Urothelium cell line (cell line): ENCODE results near the gene ZNF215.
"Not testable (repeated sequence)": the region's sequence is repeated elsewhere in the genome, so short reads cannot be mapped to it uniquely, and the experiment has no call there.

Experiments
- DNase-seq: peaks from one replicate; pipeline ENCODE4 v3.0.0; 2011; ENCODE audit warnings: low spot score, mixed read lengths
- FAIRE-seq: peaks from 2 replicates; lab custom pipeline; 2011; peaks lifted over from hg19 to GRCh38; lab: Jason Lieb, UNC

ZNF215 gene

DNA sequence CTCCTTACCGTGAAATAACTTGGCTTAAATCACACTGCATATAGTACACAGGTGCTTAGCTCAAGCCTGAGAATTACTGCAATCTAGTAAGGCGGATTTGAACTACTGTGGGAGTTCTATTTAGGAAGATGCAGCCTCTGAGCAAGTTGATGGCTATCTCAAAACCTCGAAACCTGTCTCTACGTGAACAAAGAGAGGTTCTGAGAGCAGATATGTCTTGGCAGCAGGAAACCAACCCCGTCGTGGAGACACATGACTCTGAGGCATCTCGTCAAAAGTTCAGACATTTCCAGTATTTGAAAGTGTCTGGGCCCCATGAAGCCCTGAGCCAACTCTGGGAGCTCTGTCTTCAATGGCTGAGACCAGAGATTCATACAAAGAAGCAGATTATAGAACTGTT is 5.9 kb downstream of the ZNF215 start:
- DNase-seq: no peak
- FAIRE-seq: no peak

DNA sequence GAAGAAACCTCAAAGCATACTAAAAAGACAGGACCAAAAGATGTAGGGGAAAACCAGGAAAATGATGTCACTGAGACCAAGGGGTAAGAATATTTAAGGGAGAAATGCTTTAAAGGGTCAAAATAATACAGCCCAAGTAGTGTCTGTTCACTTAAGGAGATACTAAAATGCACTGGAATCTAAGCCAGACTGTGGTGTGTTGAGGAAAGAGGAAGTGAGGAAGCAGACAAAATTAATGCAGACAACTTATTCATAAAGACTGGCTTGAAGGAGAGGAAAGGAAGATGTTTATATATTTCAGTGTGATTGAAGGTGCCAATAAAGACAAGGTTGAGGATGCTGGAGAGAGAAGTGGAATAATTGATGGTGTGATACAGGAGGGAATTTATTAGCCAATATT is 15.7 kb downstream of the ZNF215 start:
- no peak for DNase-seq
- no peak for FAIRE-seq

DNA sequence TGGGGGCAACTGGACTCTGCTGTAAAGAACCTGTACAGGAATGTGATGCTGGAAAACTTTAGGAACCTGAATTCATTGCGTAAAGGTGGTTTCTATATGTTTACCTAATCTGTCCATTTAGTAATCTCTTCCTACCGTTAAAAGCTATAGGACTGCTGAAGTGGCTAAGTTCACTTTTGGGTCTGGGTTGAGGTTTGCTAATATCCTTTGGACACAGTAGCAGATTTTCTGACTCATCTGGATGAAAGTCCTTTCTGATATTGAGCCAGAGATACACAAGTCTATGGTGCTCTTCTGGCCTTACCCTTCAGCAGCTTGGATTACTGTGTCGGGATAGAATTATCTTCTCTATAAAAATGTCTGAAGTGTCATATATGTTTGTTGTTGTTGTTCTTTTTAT is 16.9 kb downstream of the ZNF215 start:
- FAIRE-seq (no peak), DNase-seq (no peak)

DNA sequence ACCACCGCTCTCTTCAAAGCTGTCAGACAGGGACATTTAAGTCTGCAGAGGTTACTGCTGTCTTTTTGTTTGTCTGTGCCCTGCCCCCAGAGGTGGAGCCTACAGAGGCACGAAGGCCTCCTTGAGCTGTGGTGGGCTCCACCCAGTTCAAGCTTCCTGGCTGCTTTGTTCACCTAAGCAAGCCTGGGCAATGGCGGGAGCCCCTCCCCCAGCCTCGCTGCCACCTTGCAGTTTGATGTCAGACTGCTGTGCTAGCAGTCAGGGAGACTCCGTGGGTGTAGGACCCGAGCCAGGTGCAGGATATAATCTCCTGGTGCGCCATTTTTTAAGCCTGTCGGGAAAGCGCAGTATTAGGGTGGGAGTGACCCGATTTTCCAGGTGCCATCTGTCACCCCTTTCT is 28.0 kb downstream of the ZNF215 start:
- not testable (repeated sequence) for FAIRE-seq, DNase-seq

DNA sequence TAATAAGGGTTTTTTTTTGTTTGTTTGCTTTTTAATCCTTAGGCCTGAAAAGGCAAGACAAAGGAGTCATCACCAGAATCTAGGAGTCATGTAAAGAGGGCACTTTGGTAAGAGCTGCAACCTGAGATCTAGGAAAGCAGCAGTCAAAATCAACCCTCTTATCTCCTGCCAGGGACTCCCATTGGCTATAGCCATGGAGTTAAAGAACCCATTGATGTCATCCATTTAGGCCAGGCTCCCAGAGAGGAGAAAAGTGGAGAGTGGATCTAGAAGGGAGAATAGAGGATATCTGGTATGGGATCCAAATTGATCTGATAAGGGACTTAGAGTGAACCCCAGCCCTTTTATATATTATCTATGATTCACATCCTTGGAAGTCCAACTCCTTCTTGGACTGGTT is 35.9 kb downstream of the ZNF215 start:
- DNase-seq: no peak
- no peak for FAIRE-seq

DNA sequence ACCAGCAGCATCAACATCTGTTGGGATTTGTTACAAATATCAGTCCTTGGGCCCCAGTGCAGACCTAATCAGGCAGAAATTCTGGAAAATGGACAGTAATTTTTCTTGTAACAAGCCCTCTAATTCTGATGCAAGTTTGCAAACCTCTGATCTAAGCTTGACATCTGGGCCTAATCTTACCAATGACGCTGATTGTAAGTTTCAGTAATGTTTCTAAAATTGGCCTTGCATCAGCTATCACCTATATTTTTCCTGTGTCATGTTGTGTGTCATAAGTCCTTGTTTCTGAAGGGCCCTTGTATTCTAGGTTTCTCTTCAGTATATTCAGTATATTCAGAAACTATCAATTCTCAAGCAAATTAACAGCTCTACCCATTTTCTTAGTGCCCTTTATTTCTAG is 36.4 kb downstream of the ZNF215 start:
- no peak for DNase-seq
- no peak for FAIRE-seq

DNA sequence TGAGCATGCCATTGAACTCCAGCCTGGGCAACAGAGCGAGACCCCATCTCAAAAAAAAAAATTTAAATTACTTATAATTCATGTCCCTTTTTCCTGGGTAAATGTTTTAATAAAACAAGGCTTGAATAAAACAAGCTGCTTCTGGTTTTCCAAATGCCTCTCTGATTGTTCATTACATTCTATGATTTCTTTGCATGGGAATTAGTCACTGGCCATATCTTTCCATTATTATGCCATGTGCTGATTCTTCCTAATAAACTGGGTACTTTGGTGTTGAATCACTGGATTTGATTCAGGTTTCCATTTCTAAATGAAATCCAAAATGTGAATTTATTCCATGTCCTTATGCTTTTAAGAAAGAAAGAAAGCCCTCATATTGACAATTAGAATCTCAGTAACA is 42.6 kb downstream of the ZNF215 start:
- FAIRE-seq: no peak
- DNase-seq: no peak

DNA sequence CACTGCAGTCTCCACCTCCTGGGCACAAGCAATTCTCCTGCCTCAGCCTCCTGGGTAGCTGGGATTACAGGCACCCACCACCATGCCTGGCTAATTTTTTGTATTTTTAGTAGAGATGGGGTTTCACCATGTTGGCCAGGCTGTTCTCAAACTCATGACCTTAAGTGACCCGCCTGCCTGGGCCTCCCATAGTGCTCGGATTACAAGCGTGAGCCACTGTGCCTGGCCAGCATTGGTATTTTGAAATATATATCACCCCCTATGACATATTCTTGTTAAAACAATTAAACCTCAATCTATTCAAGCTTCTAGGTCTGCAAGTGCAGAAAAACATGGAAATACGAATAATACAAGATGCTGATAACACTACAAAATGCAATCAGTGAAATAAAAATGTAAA is 43.6 kb downstream of the ZNF215 start:
- not testable (repeated sequence) for DNase-seq, FAIRE-seq

DNA sequence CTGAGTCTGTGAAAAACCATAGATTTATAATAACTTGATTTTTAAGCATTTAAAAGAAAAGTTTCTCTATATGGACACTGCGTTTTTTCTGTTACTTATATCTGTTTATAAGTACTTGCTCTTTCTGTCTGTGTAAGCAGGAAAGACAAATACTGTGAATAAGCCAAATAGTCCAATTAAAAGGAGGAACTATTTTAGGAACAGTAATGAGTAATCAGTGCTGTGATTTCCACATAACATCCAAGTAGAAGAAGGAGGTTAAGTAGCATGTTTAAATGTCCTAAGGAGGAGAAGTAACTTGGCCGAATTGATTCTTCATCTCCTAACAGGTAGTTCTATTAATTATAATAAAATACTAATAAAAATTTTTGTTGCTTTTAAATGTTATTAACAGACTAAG is 53.1 kb downstream of the ZNF215 start:
- DNase-seq: no peak
- no peak for FAIRE-seq

DNA sequence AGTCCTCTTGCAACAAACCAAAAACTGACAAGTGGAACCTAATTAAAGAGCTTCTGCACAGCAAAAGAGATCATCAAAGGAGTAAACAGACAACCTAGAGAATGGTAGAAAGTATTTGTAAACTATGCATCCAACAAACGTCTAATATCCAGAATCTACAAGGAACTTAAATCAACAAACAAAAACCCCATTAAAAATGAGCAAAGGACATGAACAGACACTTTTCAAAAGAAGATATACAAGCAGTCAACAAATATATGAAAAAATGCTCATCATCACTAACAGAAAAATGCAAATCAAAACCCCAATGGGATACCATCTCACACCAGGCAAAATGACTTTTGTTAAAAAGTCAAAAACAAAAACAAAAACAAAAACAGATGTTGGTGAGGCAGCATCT is 60.3 kb downstream of the ZNF215 start:
- DNase-seq (no peak), FAIRE-seq (no peak)

DNA sequence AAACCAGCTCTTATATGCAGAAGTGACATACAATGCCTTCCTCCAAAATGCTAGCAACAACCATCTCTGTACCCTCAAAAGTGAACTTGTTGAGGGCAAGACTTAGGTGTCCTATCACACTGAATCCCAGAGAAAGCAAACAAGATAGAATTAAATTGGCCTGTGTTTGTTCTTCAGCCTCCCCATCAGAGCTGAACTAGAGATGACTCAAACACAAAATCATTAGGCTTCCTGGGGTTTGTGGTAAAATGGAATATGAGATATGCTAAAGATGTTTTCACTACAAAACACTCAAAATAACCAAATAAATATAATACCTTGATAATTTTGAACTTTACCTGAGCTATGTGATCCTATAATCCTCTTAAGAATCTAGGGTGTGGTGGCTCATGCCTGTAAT is 62.3 kb downstream of the ZNF215 start:
- no peak for DNase-seq
- FAIRE-seq: no peak

DNA sequence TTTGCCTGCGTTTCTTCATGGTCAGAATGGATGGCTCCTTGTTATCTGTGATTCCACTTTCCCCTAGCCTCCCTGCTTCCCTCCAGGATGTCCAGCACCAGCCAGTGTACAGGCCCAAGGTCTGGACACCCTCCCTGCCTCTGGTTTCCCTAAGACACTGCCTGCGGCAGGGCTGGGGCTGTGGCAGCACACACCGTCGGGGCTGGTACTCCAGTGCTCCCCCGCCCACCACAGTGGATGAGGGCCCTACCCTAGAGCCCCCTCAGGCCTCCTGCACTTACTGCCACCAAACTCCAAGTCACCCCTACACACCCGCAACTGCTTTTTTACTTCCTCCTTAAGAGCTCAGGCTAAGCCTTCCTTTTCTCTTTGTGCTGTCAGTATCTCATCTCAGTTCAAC is 65.0 kb downstream of the ZNF215 start:
- FAIRE-seq (no peak), DNase-seq (no peak)

DNA sequence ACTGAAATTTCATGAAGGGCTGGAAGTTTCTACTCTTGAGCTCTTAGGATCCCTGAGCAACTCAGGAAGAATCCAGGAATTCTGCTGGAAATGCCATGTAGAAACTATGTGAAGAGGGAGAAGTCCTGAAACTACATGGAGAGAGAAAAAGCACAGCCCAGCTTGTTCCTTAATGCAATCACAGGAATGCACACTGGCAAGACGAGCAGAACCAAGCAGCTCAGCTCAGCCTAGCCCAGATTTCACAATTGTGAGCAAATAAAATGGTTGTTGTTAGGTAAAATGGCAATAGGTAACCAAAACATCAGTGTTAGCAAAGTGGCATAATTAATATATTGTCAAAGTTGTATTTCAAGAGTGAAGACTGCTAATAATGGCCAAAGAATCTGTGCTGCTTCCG is 65.8 kb downstream of the ZNF215 start:
- no peak for DNase-seq
- no peak for FAIRE-seq

DNA sequence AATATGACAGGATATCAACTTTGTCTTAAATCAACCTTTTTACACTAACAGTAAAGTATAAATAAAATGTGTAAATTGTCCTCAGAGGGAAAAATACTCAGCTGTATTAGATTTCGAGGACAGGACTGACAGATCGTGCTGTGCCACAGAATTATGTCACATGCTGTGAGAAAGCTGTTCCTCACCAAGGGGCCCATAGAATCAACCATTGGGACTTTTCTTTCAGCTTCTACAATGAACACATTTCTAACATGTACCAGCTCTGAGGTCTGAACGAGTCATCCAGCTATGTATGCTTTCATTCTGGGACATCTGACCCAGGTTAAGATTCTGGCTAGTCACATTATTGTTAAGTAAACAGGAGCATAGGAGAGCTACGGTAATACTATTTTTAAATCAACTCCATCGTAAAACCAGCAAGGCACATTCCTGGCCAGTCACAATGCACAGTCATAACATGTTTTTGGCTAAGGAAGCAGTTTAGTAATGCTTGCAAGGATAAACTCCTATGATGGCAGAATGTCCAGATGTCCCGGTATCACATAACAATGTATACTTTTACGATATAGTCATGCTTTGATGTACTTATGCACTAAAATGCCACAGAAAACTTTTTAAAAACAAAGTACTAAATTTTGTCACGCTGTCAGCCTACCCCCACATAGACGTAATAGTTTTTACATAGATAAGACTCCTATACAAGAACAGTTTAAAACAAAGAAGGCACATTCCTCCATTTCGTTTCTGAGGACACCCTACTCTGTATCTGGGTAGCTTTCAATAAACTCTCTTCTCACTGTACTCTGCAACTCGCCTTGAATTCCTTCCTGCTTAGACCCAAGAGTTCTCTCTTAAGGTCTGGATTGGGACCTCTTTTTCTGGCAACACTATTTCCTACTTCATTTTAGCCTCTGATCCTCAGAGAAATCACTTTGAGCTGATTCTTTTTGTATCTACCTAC is 66.5 kb downstream of the ZNF215 start:
- FAIRE-seq (peak; percentile 42), DNase-seq (peak; percentile 16)

DNA sequence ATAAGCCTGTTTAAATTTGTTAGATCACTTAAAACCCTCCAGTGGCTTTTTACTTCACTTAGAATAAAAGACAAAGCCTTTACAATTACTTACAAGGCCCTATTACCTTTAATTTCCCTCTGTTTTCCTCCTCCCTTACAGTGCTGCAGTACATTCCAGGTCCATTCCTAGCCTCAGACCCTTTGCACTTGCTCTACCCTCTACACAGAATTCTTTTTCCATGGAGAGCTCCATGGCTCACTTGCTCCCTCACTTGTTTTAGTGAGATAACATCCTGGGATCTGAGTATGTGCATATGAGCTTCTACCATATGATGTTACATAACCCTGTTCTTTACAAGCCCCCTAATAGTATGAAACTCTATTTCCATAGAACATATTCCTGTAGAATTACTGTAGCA is 69.5 kb downstream of the ZNF215 start:
- DNase-seq: no peak
- FAIRE-seq: no peak

DNA sequence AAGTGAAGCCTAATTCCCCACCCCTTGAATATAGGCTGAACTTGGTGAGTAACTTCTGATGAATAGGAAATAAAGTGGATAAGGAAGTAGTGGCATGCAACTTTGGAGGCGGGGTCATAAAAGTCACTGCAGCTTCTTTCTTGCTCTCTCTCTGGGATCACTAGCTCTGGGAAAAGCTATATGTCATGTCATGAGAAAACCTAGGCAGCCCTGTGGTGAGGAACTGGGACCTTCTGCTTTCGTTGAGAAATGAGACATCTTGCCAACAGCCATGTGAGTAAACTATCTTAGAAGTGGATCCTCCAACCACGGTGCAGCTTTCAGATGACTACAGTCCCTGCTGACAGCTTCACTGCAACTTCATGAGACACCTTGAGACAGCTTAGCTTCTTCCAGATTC is 78.3 kb downstream of the ZNF215 start:
- FAIRE-seq: no peak
- DNase-seq: no peak
